Panc1 (cell line): ENCODE data around the gene MYL9.

Experiments used
- POLR2AphosphoS5 ChIP-seq: IDR thresholded peaks from 2 replicates; pipeline ENCODE4 v1.6.1; 2012; ENCODE audit warnings: mild to moderate bottlenecking, low read depth, low read length, moderate library complexity
- TF ChIP-seq, protein P1 (sequence below): fragments of 450-650 bp; IDR thresholded peaks from 2 replicates; pipeline ENCODE4 v1.5.1; 2017; ENCODE audit warnings: mild to moderate bottlenecking

DNA sequence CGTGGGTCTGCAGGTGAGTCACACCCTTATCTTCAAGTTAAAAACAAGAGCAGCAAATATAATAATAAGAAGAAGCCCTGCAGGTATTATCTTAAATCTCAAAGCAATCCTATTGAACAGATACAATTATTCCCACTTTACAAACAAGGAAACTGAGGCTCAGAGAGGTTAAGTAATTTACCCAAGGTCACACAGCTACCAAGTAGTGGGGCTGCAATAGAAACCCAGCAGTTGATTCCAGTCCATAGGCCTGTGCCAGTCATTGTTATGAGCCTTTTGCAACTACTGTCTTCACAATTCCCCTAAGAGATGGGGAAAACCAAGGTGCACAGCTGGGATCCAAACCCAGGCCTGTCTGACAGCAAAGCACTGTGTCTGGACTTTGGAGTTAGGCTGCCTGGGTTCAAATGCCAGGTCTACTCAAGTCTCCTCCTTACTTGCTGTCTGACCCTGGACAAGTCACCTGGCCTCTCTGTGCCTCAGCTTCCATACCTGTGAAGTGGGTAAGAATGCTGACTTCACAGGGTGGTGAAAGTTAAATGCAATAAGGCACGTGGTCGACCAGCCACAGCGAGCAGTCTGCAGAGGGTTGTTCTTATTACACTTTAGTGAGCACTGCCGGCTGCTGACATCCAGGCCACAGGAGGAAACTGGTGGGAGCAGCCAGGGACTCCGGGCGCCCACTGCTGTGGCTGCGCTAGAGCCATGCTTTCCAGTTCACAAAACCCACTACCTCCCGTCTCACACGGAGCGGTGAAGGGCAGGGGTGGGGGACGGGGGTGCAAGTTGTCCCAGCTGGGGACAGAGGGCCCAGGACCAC, 6.1 kb downstream of the MYL9 start:
- no peak for TF ChIP-seq POLR2AphosphoS5
- TF ChIP-seq, protein P1, sequence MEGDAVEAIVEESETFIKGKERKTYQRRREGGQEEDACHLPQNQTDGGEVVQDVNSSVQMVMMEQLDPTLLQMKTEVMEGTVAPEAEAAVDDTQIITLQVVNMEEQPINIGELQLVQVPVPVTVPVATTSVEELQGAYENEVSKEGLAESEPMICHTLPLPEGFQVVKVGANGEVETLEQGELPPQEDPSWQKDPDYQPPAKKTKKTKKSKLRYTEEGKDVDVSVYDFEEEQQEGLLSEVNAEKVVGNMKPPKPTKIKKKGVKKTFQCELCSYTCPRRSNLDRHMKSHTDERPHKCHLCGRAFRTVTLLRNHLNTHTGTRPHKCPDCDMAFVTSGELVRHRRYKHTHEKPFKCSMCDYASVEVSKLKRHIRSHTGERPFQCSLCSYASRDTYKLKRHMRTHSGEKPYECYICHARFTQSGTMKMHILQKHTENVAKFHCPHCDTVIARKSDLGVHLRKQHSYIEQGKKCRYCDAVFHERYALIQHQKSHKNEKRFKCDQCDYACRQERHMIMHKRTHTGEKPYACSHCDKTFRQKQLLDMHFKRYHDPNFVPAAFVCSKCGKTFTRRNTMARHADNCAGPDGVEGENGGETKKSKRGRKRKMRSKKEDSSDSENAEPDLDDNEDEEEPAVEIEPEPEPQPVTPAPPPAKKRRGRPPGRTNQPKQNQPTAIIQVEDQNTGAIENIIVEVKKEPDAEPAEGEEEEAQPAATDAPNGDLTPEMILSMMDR, result no peak
